ENCODE data around the gene SCN5A. TPM values are rescaled to one million over a fixed set of nuclear protein-coding genes. Genes with fewer than 3 reads are reported as not detected.

SCN5A gene
- total and polyA plus RNA-seq, 9 donors, result 1.9 to 4.8 (median 4.3) TPM

- 88% methylated on average over 5 of the region's 7 CpGs for WGBS (ENCODE audit: insufficient coverage)
- Histone ChIP-seq H3K9me3 (replicated peaks; ENCODE audit: control insufficient read depth, low read depth, low read length) (no peaks in the 10 kb centered on the region), H3K36me3 (ENCODE audit: control insufficient read depth, insufficient read depth, low read length) (no peaks in the 10 kb centered on the region), H3K27ac (ENCODE audit: low read length) (no peak overlapping the region), H3K27me3 (ENCODE audit: control insufficient read depth, insufficient read depth, low read length) (peaks cover 47% of the 10 kb centered on the region), H3K4me1 (ENCODE audit: control insufficient read depth, insufficient read depth, low read length) (peaks cover 20% of the 10 kb centered on the region), H3K4me3 (ENCODE audit: low read length) (no peak overlapping the region)
- no peak for DNase-seq
Observed at GRCh38 chr3:38648024-38648658, 1.3 kb downstream of the SCN5A start.

- H3K27me3 ChIP-seq (ENCODE audit: control insufficient read depth, insufficient read depth, low read length), result peaks cover 47% of the 10 kb centered on the region
- peaks cover 20% of the 10 kb centered on the region for H3K4me1 ChIP-seq (ENCODE audit: control insufficient read depth, insufficient read depth, low read length)
- H3K36me3 ChIP-seq (ENCODE audit: control insufficient read depth, insufficient read depth, low read length), result no peaks in the 10 kb centered on the region
- no peaks in the 10 kb centered on the region for H3K9me3 ChIP-seq (replicated peaks; ENCODE audit: control insufficient read depth, low read depth, low read length)
- no peak overlapping the region for H3K4me3 ChIP-seq (ENCODE audit: low read length)
- 73% methylated on average over 4 of the region's 7 CpGs for WGBS (ENCODE audit: insufficient coverage)
- DNase-seq, result no peak
- H3K27ac ChIP-seq (ENCODE audit: low read length), result no peak overlapping the region
Observed at GRCh38 chr3:38647217-38647970, 2.1 kb downstream of the SCN5A start.

- peak; percentile 20 for DNase-seq
- H3K27ac ChIP-seq (ENCODE audit: low read length), result no peak overlapping the region
- no peaks in the 10 kb centered on the region for H3K9me3 ChIP-seq (replicated peaks; ENCODE audit: control insufficient read depth, low read depth, low read length)
- no peaks in the 10 kb centered on the region for H3K36me3 ChIP-seq (ENCODE audit: control insufficient read depth, insufficient read depth, low read length)
- H3K27me3 ChIP-seq (ENCODE audit: control insufficient read depth, insufficient read depth, low read length), result peaks cover 42% of the 10 kb centered on the region
- H3K4me1 ChIP-seq (ENCODE audit: control insufficient read depth, insufficient read depth, low read length), result peaks cover 20% of the 10 kb centered on the region
- no peak overlapping the region for H3K4me3 ChIP-seq (ENCODE audit: low read length)
- 80% methylated on average over 1 of the region's 3 CpGs for WGBS (ENCODE audit: insufficient coverage)
Observed at GRCh38 chr3:38646630-38647029, 2.9 kb downstream of the SCN5A start.

GRCh38 chr3:38646062-38646461, 3.4 kb downstream of the SCN5A start:
- no peak overlapping the region for H3K4me3 ChIP-seq (ENCODE audit: low read length)
- H3K36me3 ChIP-seq (ENCODE audit: control insufficient read depth, insufficient read depth, low read length), result no peaks in the 10 kb centered on the region
- no peak overlapping the region for H3K27ac ChIP-seq (ENCODE audit: low read length)
- H3K9me3 ChIP-seq (replicated peaks; ENCODE audit: control insufficient read depth, low read depth, low read length), result no peaks in the 10 kb centered on the region
- no peak for DNase-seq
- peaks cover 37% of the 10 kb centered on the region for H3K27me3 ChIP-seq (ENCODE audit: control insufficient read depth, insufficient read depth, low read length)
- WGBS (ENCODE audit: insufficient coverage), result 79% methylated on average over 2 of the region's 4 CpGs
- peaks cover 19% of the 10 kb centered on the region for H3K4me1 ChIP-seq (ENCODE audit: control insufficient read depth, insufficient read depth, low read length)

- Histone ChIP-seq H3K4me3 (ENCODE audit: low read length) (no peak overlapping the region), H3K4me1 (ENCODE audit: control insufficient read depth, insufficient read depth, low read length) (peaks cover 17% of the 10 kb centered on the region), H3K27ac (ENCODE audit: low read length) (no peak overlapping the region), H3K36me3 (ENCODE audit: control insufficient read depth, insufficient read depth, low read length) (no peaks in the 10 kb centered on the region), H3K27me3 (ENCODE audit: control insufficient read depth, insufficient read depth, low read length) (peaks cover 33% of the 10 kb centered on the region), H3K9me3 (replicated peaks; ENCODE audit: control insufficient read depth, low read depth, low read length) (no peaks in the 10 kb centered on the region)
- WGBS (ENCODE audit: insufficient coverage), result 61% methylated on average over 8 of the region's 8 CpGs
- DNase-seq, result no peak
Observed at GRCh38 chr3:38645601-38646000, 3.9 kb downstream of the SCN5A start.

GRCh38 chr3:38645076-38645475, 4.4 kb downstream of the SCN5A start:
- no peaks in the 10 kb centered on the region for H3K9me3 ChIP-seq (replicated peaks; ENCODE audit: control insufficient read depth, low read depth, low read length)
- no peak overlapping the region for H3K4me3 ChIP-seq (ENCODE audit: low read length)
- H3K27me3 ChIP-seq (ENCODE audit: control insufficient read depth, insufficient read depth, low read length), result peaks cover 28% of the 10 kb centered on the region
- WGBS (ENCODE audit: insufficient coverage), result 42% methylated on average over 4 of the region's 4 CpGs
- H3K4me1 ChIP-seq (ENCODE audit: control insufficient read depth, insufficient read depth, low read length), result peaks cover 15% of the 10 kb centered on the region
- H3K36me3 ChIP-seq (ENCODE audit: control insufficient read depth, insufficient read depth, low read length), result no peaks in the 10 kb centered on the region
- no peak overlapping the region for H3K27ac ChIP-seq (ENCODE audit: low read length)
- DNase-seq, result no peak

GRCh38 chr3:38644662-38645053, 4.8 kb downstream of the SCN5A start:
- Histone ChIP-seq H3K9me3 (replicated peaks; ENCODE audit: control insufficient read depth, low read depth, low read length) (no peaks in the 10 kb centered on the region), H3K4me1 (ENCODE audit: control insufficient read depth, insufficient read depth, low read length) (peaks cover 11% of the 10 kb centered on the region), H3K27me3 (ENCODE audit: control insufficient read depth, insufficient read depth, low read length) (peaks cover 24% of the 10 kb centered on the region), H3K36me3 (ENCODE audit: control insufficient read depth, insufficient read depth, low read length) (no peaks in the 10 kb centered on the region), H3K4me3 (ENCODE audit: low read length) (no peak overlapping the region), H3K27ac (ENCODE audit: low read length) (no peak overlapping the region)
- DNase-seq, result no peak
- 90% methylated on average over 2 of the region's 7 CpGs for WGBS (ENCODE audit: insufficient coverage)

GRCh38 chr3:38644016-38644661, 5.3 kb downstream of the SCN5A start:
- no peaks in the 10 kb centered on the region for H3K9me3 ChIP-seq (replicated peaks; ENCODE audit: control insufficient read depth, low read depth, low read length)
- H3K36me3 ChIP-seq (ENCODE audit: control insufficient read depth, insufficient read depth, low read length), result no peaks in the 10 kb centered on the region
- no peak overlapping the region for H3K4me3 ChIP-seq (ENCODE audit: low read length)
- H3K4me1 ChIP-seq (ENCODE audit: control insufficient read depth, insufficient read depth, low read length), result peaks cover 10% of the 10 kb centered on the region
- H3K27me3 ChIP-seq (ENCODE audit: control insufficient read depth, insufficient read depth, low read length), result peaks cover 22% of the 10 kb centered on the region
- no peak overlapping the region for H3K27ac ChIP-seq (ENCODE audit: low read length)
- WGBS (ENCODE audit: insufficient coverage), result 70% methylated on average over 4 of the region's 7 CpGs
- DNase-seq, result no peak

GRCh38 chr3:38643592-38643991, 5.9 kb downstream of the SCN5A start:
- Histone ChIP-seq H3K4me1 (ENCODE audit: control insufficient read depth, insufficient read depth, low read length) (peaks cover 5% of the 10 kb centered on the region), H3K27ac (ENCODE audit: low read length) (no peak overlapping the region), H3K9me3 (replicated peaks; ENCODE audit: control insufficient read depth, low read depth, low read length) (no peaks in the 10 kb centered on the region), H3K36me3 (ENCODE audit: control insufficient read depth, insufficient read depth, low read length) (no peaks in the 10 kb centered on the region), H3K27me3 (ENCODE audit: control insufficient read depth, insufficient read depth, low read length) (peaks cover 17% of the 10 kb centered on the region), H3K4me3 (ENCODE audit: low read length) (no peak overlapping the region)
- no peak for DNase-seq
- WGBS (ENCODE audit: insufficient coverage), result no CpG with 5 or more reads among the region's 5 CpGs

GRCh38 chr3:38643090-38643489, 6.4 kb downstream of the SCN5A start:
- 68% methylated on average over 4 of the region's 8 CpGs for WGBS (ENCODE audit: insufficient coverage)
- no peak overlapping the region for H3K27ac ChIP-seq (ENCODE audit: low read length)
- H3K36me3 ChIP-seq (ENCODE audit: control insufficient read depth, insufficient read depth, low read length), result no peaks in the 10 kb centered on the region
- no peaks in the 10 kb centered on the region for H3K9me3 ChIP-seq (replicated peaks; ENCODE audit: control insufficient read depth, low read depth, low read length)
- H3K27me3 ChIP-seq (ENCODE audit: control insufficient read depth, insufficient read depth, low read length), result peaks cover 12% of the 10 kb centered on the region
- H3K4me1 ChIP-seq (ENCODE audit: control insufficient read depth, insufficient read depth, low read length), result peaks cover 2% of the 10 kb centered on the region
- no peak for DNase-seq
- no peak overlapping the region for H3K4me3 ChIP-seq (ENCODE audit: low read length)
